Heart left ventricle (tissue), 16 donors: ENCODE results near the gene HACE1. TPM values are rescaled to one million over a fixed set of nuclear protein-coding genes. Genes with fewer than 3 reads are reported as not detected.
"Not testable (repeated sequence)": the region's sequence is repeated elsewhere in the genome, so short reads cannot be mapped to it uniquely, and the experiment has no call there.

Experiments used
- ATAC-seq, 4 donors: fragments of 200-7000 bp; cut with Tn5 transposase; one replicate each; pipeline ENCODE4 v1.9.1; 2020 to 2022; ENCODE audit warnings: moderate library complexity in 4 of 4, mild to moderate bottlenecking in 3 of 4, moderate number of reproducible peaks in 1 of 4
- DNase-seq, 5 donors: peaks; one replicate each; pipeline ENCODE4 v3.0.0-alpha.2; 2020
- H3K27ac ChIP-seq, 12 donors: fragments of 200-600 bp; sonication (generic) in 4 of 12; one replicate each; pipeline versions ENCODE4 v1.5.0 to v1.8.0; 2016 to 2022; ENCODE audit warnings: mild to moderate bottlenecking in 2 of 12
- H3K27me3 ChIP-seq, 9 donors: fragments of 200-600 bp; sonication (generic) in 2 of 9; one replicate each; pipeline versions ENCODE4 v1.5.1 to v1.8.0; 2016 to 2022; ENCODE audit warnings: mild to moderate bottlenecking in 3 of 9
- H3K36me3 ChIP-seq, 9 donors: fragments of 200-600 bp; sonication (generic) in 2 of 9; one replicate each; pipeline versions ENCODE4 v1.5.0 to v1.8.0; 2018 to 2022; ENCODE audit warnings: mild to moderate bottlenecking in 2 of 9
- H3K4me1 ChIP-seq, 12 donors: fragments of 200-600 bp; sonication (generic) in 4 of 12; one replicate each; pipeline versions ENCODE4 v1.5.0 to v1.8.0; 2016 to 2022; ENCODE audit warnings: mild to moderate bottlenecking in 3 of 12
- H3K4me3 ChIP-seq, 12 donors: fragments of 200-600 bp; sonication (generic) in 4 of 12; one replicate each; pipeline versions ENCODE4 v1.5.0 to v1.8.0; 2017 to 2022; ENCODE audit warnings: mild to moderate bottlenecking in 9 of 12, moderate library complexity in 4 of 12
- H3K9me3 ChIP-seq, 12 donors: fragments of 200-600 bp; sonication (generic) in 4 of 12; one replicate each; pipeline versions ENCODE4 v1.5.0 to v1.8.0; 2016 to 2022; ENCODE audit warnings: mild to moderate bottlenecking in 1 of 12
- POLR2A ChIP-seq, 2 donors: fragments of 450-650 bp; IDR thresholded peaks; one replicate each; pipeline ENCODE4 v1.6.1; 2017; ENCODE audit warnings: antibody characterized with exemption in 2 of 2, mild to moderate bottlenecking in 2 of 2, moderate library complexity in 2 of 2
- WGBS, 4 donors: extraction: QIAGEN DNeasy Blood & Tissue Kit in 2 of 4; methylation state at CpG; one replicate each; pipeline versions ENCODE4 v1.1.5 to v1.1.7; 2013 to 2018; 5-methylcytosine and 5-hydroxymethylcytosine counted together
- intact Hi-C, 10 donors: fragments of 100-400 bp; cut with DNase I; formaldehyde crosslinking; loops; one replicate each; pipeline versions ENCODE4 v1.11.1 to v1.14.2; 2022
- polyA plus RNA-seq, 2 donors: library from polyadenylated mRNA; stranded (reverse); fragments of 200-250 nt; gene quantifications; one replicate each; pipeline ENCODE4 v1.2.3, GENCODE V29; 2013
- total RNA-seq, 9 donors: library from RNA; depleted of rRNA in 2 of 9; stranded (reverse); fragments of >200 nt in 2 of 9; fragmentation: NEBNext Ultra II Directional in 3 of 9; extraction: Animal tissue kit (Norgen Biotek cat#: 25700) in 3 of 9; gene quantifications; one replicate each; pipeline versions ENCODE4 v1.1.0 to v1.2.4, GENCODE V29; 2016 to 2023
- TF ChIP-seq, protein P1 (sequence below), 12 donors: fragments of 200-600 bp; sonication (generic) in 4 of 12; IDR thresholded peaks; one replicate each; pipeline versions ENCODE4 v1.5.0 to v1.8.0; 2018 to 2022; ENCODE audit warnings: antibody characterized with exemption in 12 of 12, mild to moderate bottlenecking in 5 of 12
- donor health status: ischemic (EF 13 %, LVEDD 7.1; RV severe dilation, severe dysfunction).
- donor health status: healthy with polysubstance abuse.
- donor health status: DM: no; HTN: yes; CAD: no.
- donor health status: DM: no; HTN: no; CAD: no.
- donor health status: ischemic (EF 25% LVEDD 6.9; RV normal size, moderate dysfunction).
- donor health status: ischemic (EF 25% LVEDD 5.7; RV mildly dilated, moderate dysfunction).
- donor health status: healthy.
- donor health status: DM: yes; HTN: yes; CAD: no.
- donor health status: ischemic (EF 35%, LVEDD 5.7; RV mildly dilated, moderate dysfunction).
- donor health status: nonischemic (EF 11% LVEDD 7.7; RV severe dilation, severe dysfunction).
- donor health status: DM: yes; HTN: yes; CAD: no.
- donor health status: PGD.
- donor health status: ischemic (EF 29% LVEDD 5.4; RV normal size, mild dysfunction).
- donor health status: nonischemic (EF 23%, LVEDD 6.1; RV moderate dilation, normal function).

HACE1 gene
- total and polyA plus RNA-seq, 11 donors: 2.9 to 8.6 (median 6.9) TPM

DNA sequence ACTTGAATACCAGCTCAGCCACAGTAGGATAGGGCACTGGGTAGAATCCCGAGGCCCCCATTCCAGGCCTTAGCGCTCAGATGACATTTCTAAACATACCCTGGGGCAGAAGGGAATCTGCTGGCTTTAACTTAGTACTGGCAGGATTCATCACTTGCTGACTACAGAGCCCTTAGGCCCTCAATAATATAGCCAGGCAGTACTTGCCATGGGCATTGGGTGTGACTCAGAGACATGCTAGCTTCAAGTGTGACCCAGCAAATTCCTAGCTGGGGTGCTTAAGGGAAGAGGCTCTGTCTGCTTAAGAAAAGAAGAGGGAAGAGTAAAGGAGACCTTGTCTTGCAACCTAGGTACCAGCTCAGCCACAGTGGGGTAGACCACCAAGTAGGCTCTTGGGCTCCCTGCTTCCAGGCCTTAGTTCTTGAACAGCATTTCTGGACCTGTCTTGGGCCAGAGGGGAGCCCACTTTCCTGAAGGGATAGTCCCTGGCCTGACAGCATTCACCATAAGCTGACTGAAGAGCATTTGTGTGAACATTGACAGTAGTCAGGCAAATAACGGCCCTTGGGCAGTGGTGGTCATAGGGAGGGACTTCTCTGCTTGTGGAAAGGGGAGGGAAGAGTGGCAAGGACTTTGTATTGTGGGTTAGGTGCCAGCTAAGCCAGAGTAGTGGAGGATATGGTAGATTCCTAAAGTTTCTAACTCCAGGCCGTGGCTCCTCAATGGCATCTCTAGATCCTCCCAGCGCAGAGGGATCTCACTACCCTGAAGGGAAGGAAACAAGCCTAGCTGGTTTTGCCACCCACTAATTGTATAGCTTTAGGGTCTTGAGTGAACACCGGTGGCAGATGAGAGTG is 48.5 kb upstream of the HACE1 start:
- H3K36me3 ChIP-seq: no peaks in the 10 kb centered on the region
- TF ChIP-seq, protein P1, sequence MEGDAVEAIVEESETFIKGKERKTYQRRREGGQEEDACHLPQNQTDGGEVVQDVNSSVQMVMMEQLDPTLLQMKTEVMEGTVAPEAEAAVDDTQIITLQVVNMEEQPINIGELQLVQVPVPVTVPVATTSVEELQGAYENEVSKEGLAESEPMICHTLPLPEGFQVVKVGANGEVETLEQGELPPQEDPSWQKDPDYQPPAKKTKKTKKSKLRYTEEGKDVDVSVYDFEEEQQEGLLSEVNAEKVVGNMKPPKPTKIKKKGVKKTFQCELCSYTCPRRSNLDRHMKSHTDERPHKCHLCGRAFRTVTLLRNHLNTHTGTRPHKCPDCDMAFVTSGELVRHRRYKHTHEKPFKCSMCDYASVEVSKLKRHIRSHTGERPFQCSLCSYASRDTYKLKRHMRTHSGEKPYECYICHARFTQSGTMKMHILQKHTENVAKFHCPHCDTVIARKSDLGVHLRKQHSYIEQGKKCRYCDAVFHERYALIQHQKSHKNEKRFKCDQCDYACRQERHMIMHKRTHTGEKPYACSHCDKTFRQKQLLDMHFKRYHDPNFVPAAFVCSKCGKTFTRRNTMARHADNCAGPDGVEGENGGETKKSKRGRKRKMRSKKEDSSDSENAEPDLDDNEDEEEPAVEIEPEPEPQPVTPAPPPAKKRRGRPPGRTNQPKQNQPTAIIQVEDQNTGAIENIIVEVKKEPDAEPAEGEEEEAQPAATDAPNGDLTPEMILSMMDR (IDR thresholded peaks at IDR 0.05): no peak
- TF ChIP-seq POLR2A (IDR thresholded peaks at IDR 0.05): no peak
- H3K27ac ChIP-seq: no peak overlapping the region
- peaks cover 0 to 5% (median 0%) of the 10 kb centered on the region in 9 donors for H3K27me3 ChIP-seq
- no peak overlapping the region for H3K4me3 ChIP-seq
- peaks cover 0 to 13% (median 0%) of the 10 kb centered on the region in 12 donors for H3K9me3 ChIP-seq
- 87 to 91% (median 89%) methylated on average over 6 of the region's 6 CpGs for WGBS, 4 donors
- intact Hi-C loops: no loop called here
- no peaks in the 10 kb centered on the region for H3K4me1 ChIP-seq
- DNase-seq (no peak), ATAC-seq (no peak)

DNA sequence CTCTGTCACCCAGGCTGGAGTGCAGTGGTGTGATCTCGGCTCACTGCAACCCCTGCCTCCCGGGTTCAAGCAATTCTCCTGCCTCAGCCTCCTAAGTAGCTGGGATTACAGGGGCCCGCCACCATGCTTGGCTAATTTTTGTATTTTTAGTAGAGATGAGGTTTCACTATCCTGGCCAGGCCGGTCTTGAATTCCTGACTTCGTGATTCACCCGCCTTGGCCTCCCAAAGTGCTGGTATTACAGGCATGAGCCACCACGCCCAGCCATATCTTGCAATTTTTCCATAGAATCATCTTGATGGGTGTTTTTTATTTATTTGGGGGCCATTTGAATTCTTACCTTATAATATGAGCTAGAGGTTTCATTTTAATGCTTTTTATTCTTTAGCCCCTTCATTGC is 39.2 kb upstream of the HACE1 start:
- DNase-seq, H3K36me3 ChIP-seq, intact Hi-C loops, H3K4me1 ChIP-seq, H3K27ac ChIP-seq, ATAC-seq, H3K4me3 ChIP-seq: not testable (repeated sequence)
- 85 to 90% (median 86%) methylated on average over 7 of the region's 7 CpGs for WGBS, 4 donors
- H3K27me3 ChIP-seq: peaks cover 0 to 20% (median 0%) of the 10 kb centered on the region in 9 donors
- peaks cover 0 to 18% (median 3%) of the 10 kb centered on the region in 12 donors for H3K9me3 ChIP-seq

DNA sequence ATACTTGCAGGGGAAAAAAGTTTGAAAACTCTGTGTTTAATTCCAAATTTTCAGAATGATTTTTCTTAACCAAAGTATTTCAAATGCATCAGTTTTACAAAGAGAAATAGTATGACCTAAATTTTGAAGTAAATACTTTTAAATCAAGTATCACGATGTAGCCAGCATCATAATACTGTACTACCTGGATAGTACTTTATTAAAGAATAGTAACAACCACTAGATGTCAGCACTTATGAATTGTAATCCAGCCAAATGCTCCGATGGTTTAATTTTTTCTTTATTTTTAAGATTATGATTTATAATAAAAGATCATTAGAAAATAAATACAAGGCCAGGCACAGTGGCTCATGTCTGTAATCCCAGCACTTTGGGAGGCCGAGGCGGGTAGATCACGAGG is 37.2 kb upstream of the HACE1 start:
- Histone ChIP-seq H3K27me3 (peaks cover 0 to 25% (median 0%) of the 10 kb centered on the region in 9 donors), H3K27ac (no peak overlapping the region), H3K4me3 (no peak overlapping the region), H3K36me3 (no peaks in the 10 kb centered on the region), H3K4me1 (no peaks in the 10 kb centered on the region), H3K9me3 (peaks cover 0 to 8% (median under 1%) of the 10 kb centered on the region in 12 donors)
- ATAC-seq: no peak
- WGBS, 4 donors: 73 to 79% (median 77%) methylated on average over 5 of the region's 5 CpGs
- DNase-seq: no peak
- no peak for TF ChIP-seq POLR2A (IDR thresholded peaks at IDR 0.05)
- TF ChIP-seq, protein P1 (IDR thresholded peaks at IDR 0.05): peak in 4 of 12 donors; percentile 20 to 37 (median 28)
- intact Hi-C loops: no loop called here

DNA sequence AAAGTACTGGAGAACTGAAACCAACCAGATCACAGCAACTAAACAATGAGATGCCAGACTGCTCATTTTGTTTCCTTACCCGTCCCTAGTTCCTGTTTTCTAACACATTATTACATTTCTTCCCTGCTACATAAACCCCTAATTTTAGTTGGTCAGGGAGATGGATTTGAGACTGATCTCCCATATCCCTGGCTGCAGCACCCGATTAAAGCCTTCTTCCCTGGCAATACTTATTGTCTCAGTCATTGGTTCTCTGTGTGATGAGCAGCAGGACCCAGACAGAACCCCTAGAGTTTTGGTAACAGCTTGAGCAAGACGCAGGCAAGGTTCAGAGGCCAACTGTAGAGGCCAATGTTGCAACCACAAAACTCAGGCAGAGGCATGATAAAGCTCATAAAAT is 28.3 kb upstream of the HACE1 start:
- ATAC-seq: no peak
- no peak overlapping the region for H3K27ac ChIP-seq
- peaks cover 0 to 10% (median 0%) of the 10 kb centered on the region in 12 donors for H3K9me3 ChIP-seq
- 69 to 75% (median 74%) methylated on average over 3 of the region's 3 CpGs for WGBS, 4 donors
- H3K4me3 ChIP-seq: no peak overlapping the region
- intact Hi-C loops: no loop called here
- TF ChIP-seq, protein P1 (IDR thresholded peaks at IDR 0.05): no peak
- no peak for TF ChIP-seq POLR2A (IDR thresholded peaks at IDR 0.05)
- H3K4me1 ChIP-seq: no peaks in the 10 kb centered on the region
- peaks cover 0 to 36% (median 5%) of the 10 kb centered on the region in 9 donors for H3K27me3 ChIP-seq
- DNase-seq: no peak
- H3K36me3 ChIP-seq: no peaks in the 10 kb centered on the region
